NCI-H2227 treated with DMSO at 0.1 percent for 48 hours (cell line): Measurements from ENCODE around the gene ERI3.

ENCODE experiments used
- DNase-seq: peaks from one replicate; lab custom pipeline; 2025; lab: John Stamatoyannopoulos, UW

The ERI3 gene, protein sequence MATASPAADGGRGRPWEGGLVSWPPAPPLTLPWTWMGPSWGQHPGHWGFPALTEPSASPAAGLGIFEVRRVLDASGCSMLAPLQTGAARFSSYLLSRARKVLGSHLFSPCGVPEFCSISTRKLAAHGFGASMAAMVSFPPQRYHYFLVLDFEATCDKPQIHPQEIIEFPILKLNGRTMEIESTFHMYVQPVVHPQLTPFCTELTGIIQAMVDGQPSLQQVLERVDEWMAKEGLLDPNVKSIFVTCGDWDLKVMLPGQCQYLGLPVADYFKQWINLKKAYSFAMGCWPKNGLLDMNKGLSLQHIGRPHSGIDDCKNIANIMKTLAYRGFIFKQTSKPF

DNA sequence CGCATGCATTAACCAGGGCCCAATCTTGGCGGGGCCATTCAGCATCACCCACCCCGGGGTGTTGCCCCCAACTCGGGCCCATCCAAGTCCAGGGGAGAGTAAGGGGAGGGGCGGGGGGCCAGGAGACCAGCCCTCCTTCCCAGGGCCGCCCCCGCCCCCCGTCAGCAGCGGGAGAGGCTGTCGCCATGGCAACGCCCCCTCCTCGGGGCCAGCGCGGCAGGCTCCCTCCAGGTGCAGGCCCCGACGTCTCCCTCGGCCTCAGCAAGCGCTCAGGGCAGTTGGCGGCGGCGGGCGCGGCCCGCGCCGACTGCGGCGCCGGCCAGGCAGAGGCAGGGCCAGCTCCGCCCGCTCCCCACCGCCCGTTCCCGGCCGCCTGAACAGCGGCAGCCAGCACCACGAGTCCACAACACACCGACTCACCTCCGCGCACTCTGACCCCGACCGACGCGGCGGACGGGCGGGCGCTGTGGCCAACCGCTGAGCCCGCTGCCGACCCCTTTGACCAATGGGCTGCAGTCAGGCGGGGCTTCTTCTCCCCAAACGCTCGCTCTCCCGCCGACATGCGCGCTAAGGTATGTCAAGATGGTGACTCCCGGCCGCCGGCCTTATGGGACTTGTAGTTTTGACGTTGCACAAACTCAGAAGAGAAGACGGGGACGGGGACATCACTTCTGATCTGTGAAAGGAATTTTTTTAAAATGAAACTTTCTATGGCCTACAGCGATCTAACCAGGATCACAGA lies at the start of gene ERI3:
TSS of gene ERI3 (minus strand) at position 418 of the 742 bp plus-strand sequence. CDS start at position 187, 231 bp downstream.
- DNase-seq: peak; percentile 98

DNA sequence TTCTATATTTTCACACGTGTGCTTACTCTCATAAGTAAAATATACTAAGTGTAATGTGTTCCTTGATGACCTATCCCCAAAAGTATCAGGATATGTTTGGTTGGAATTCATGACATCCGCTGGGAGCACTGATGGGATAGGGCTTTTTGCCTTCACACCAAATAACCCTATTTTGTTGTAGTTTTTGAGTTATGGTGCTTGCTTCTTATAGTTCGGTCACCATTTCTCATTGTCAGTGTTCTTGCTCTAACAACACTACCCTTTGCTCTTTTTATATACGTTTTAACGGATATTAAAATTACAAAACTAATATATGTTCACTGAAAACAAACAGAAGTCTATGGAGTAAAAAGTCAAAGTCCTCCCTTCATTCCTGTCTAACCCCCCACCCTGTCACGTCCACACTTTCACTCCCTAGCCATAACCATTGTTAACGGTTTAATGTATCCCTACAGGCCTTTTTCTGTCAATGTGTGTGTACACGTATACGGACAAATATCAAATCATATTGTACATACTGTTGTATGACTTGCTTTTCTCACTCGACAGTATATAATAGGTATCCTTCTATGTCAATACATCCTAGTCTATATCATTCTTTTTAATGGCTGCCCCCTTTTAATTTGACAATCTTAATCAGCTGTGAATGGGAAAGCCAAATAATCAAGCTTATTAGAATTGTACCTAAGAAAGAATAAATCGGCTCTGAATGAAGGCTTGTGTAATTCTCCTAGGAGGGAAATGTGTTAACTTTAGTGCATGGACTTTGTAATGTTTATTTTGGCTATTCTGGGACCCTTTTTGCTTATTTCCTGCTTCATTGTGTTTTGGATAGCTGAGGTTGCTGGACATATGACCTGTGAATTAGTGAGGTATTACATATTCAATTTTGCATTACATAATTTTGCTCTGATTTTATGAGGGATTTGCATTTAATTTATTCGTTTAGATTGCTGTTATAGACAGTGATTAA lies 46.5 kb upstream of the ERI3 start:
- DNase-seq: no peak

DNA sequence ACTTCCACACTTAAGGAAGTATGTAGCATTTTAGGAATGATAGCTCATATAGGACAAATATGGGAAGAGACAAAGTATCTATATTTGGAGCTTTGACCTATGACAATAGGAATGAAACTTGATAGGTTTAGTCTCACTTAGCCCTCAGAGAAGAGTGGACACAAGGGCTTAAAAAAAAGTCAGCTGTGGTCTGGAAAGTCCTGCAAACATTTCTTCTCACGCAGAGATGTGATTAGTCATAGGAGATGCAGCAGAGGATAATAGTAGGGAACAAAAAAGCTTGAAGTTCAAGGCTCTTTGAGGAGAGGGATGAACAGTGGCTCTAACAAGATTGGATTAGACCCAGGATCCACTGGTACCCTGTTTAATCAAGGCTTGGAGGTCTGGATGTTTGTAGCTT lies 35.2 kb upstream of the ERI3 start:
- DNase-seq: no peak

DNA sequence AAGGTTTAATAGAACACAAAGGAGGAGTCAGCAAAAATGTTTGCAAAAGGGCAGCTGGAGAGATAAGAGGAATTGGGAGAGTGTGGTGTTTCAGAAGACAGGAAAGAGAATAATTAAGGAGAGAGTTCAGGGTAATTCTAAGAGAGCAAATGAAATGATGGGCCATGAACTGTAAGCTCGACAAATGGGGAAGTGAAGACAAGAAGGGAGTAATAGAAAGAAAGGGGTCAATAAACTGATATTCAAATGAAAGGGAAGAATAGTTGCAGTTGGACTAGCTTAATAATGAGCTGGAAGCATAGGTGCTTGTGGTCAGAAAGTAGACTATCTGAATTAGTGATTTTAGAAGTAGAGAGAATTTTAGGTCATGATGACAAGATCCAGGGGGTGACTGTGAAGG lies 34.4 kb upstream of the ERI3 start:
- DNase-seq: no peak

DNA sequence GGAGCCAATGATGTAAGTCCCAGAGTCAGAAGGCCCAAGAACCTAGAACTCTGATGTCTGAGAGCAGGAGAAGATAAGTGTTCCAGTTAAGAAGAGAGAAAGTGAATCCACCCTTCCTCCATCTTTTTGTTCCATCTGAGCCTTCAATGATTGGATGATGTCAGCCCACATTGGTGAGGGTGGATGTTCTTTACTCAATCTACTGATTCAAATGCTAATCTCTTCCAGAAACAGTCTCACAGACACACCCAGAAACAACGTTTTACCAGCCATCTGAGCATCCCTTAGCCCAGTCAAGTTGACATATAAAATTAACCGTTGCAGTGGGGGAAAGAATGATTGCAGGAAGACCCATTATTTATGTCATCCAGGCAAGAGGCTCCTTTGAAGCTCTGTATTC lies 33.5 kb upstream of the ERI3 start:
- no peak for DNase-seq

DNA sequence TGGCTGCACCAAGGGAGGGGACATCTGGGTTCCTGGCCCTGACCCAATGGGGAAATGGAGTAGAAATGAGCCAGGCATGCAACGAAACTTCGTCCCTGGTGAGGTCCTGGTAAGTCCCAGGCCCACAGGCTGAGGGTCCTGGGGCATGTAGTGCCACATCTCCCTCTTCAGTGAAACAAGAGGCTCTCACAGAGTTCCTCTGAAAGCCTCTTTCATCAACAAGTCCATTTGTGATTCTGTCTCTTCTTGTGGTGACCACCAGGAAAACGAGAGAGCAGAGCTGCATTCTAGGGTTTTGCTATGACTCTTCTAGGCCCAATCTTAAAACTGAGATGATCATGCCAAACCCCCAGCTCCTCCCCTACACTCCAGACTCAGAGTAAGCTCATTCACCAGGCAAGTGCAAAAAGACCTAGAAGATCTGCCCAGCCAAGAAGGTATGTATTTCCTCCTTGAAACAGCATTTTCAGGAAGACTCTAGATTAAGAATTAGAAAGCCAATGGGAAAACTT lies 25.7 kb upstream of the ERI3 start:
- no peak for DNase-seq

DNA sequence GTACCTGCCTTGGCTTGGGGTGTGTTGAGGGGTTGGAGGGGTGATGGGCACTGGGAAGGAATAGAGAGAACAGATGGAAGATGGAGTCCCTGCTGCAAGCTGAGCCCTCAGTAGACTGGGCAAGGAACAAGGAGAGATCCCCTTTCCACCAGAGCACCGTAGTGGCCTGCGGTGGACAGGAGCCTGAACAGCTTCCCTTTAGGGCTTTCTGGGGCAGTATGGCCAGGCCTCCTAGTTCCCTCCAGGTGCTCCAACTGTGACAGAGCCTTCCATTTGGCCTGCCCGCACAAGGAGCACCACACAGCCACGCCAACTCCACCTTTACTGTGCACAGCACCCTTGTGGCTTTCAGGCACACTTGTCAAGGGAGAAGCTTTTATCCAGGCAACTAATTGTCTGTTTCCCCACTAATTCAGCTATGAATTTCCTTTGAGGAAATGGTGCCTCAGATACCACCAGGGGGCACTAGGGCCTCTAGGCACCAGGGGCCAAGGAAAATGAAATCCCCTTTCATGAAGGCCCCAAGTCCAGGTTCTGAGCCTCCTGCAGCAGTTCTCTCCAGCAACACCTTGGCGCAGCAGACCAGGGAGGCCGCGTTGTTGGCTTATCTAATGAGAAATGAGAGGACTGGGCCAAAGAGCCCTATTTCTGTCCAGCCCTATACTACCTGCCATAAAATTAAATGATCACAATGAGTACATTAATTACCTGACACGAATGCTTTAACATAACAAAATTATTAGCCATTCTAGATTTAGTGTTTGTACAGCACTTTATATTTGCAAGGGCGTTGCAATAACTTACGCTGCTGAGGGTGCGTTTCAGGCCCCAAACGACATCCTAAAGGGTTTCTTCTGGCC lies 23.1 kb upstream of the ERI3 start:
- no peak for DNase-seq

DNA sequence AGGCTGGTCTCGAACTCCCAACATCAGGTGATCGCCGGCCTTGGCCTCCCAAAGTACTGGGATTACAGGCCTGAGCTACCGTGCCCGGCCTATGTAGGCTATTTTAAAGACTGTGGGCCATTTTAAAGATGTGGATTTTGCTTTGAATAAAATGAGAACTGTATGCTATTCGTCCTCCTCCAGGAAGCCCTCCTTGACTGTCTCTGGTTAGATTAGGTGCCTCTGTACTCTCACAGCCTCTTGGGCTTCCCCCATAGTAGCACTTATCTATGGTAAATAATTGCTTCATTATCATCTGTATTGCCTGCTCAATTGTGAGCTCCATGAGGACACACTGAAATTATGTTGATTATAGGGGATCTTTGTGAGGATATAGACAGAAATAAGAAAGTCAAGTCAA lies 20.5 kb upstream of the ERI3 start:
- DNase-seq: no peak

DNA sequence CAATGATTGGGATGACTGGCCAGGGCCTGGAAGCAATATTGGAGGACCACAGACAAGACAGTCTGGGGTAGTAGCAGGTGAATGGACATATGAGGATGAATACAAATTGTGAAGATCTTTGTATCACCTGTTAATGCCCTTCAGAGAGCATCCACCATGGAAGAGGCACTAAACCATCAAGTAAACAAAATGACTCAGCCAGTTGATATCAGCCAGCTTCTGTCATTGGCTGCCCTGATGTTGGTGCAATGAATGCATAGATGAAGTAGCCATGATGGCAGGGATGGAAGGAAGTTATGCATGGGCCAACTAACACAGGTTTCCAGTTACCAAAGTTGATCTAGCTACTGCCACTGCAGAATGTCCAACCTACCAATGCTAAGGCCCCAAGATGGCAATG lies 16.1 kb upstream of the ERI3 start:
- DNase-seq: no peak

DNA sequence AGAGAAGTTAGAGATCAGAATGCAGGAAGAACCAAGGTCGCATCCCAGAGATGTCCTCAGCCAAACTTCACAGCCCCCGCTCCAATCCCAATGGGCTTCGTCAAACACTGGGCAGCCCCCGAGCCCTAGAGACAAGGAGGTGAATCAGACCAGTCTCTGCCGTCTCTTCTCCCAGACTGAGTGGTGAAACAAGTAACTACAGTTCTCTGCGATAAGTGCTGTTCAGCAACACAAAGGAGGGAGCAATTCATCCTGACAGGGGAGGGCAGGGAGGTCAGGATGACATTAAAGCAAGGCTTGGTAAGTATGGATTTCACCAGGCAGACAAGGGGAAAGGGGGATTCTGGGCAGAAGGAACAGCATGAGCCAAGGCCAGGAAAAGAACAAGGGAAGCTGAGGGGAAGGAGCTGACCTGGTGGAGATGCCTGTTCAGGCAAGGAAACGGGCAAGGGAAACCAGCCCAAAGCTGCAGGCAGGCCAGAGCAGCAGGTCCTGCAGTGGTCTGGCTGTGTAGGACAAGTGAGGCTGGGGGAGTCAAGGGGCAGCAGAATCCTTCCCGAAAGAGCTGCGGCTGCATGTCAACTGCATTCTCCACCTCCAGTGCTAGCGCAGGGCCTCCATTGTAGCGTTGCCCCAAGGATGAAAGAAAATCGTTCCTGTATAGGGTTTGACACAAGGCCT lies 13.6 kb upstream of the ERI3 start:
- peak; percentile 68 for DNase-seq

DNA sequence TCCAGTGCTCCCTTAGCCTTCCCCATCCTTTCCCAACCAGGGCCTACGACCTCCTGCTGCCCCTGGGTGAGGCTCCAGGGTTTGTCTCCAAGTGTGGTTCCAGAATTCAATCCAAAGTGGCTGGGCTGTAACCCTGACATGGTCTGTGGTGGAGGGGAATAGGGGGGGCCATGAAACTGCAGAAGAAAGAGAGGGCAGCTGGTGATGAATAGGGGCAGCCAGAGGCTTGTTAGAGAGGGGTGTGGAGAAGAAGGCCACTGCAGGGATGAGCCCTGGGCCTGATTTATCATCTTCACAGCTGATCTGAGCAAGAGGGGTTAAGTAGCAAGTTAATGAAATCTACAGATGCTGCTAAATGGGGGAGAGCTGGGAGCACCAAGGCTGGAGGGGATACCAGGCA lies 12.9 kb upstream of the ERI3 start:
- DNase-seq: no peak

DNA sequence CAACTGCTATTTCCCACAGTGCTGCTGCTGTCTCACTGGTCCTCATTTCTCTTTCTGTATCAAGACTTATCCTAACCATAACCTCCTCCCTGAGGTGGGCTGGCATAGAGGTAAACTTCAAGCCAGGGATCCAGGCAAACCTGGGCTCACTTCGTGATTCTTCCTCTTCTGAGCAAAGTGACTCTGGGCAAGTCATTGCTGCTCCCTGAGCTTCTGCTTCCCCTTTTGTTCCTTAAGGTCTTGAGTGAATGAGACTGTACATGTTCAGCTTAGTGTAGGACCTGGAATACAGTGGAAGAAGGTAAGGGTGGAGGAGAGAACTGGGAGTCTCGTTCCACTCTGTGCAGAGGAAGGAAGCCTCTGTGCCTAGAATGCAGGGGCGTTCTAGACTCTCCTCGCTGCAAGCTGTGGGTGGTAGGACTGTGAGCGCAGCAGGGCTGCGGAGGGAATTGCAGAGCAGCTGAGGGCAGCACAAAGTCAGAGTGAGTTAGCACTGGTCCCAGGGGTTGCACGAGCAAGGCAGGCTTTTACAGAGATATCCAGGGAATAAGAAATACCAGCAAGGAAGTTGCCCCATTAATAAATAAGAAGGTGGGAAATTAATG lies 11.4 kb upstream of the ERI3 start:
- no peak for DNase-seq

DNA sequence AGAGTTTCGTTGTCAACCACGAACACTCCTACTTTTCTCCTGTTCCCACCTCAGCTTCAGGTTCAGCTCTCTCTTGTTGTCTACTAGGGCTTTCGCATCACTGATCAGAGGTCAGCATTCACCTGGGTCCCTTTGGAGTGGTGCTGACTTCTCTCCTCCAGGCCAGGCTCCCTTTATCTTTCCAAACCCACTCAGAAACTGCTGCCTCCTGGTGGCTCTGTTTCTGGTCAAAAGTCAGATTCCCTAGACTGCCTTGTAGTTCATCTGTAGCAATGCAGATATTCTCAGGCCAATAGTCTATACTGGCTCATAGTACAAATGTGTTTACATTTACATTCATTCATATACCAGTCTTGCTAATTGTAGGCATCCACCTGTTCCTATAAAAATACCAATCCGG lies 6.4 kb upstream of the ERI3 start:
- no peak for DNase-seq

DNA sequence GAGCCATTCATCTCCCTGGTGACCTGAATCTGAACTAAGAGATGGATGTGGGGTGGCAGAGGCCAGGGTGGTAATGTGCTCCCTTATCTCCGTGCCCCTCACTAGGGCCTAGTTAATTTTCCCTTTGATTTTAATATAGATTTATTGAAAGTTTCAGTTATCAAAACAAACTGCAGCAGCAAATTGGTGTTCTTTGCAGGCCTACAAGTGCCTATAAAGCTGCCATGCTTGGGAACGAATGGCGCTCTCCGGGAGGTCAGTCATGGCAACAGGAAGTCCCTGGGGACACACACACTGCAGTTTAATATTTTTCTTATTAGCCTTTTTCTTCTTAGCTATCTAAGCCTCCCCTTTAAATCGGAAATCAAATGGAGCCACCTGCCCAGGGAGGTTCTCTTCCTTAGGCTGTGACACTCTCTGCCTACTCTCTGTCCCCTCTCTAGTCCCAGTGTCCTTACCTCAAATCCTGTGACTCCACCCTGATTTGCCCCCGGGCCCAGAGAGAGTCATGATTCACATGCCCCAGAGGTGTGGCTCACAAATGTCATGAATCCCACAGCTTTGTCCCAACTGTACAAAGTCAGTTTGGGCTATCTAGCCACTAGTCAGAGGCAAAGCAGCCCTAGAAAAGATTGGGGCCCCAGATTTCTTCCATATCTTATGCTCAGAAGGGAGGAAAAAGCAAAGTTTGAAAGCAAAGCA lies 4.3 kb upstream of the ERI3 start:
- DNase-seq: no peak

DNA sequence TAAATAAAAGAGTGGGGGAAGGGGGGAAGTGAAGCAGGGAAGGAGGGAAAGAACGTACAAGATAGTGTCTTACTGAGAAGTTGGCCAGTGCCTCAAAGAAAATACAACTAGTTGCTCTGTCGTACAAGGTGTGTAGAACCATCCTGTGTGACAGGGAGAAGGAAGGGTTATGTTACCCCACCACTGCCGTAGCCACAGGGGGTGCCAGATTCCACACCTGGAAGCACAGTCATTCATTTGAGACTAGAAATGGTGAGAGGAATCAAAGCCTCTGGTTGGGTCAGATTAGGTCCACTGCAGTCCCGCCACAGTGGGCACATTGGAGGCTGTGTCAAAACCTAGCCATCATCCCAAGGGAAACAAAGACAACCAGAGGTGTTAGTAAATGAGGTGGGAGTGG lies 2.7 kb upstream of the ERI3 start:
- no peak for DNase-seq

DNA sequence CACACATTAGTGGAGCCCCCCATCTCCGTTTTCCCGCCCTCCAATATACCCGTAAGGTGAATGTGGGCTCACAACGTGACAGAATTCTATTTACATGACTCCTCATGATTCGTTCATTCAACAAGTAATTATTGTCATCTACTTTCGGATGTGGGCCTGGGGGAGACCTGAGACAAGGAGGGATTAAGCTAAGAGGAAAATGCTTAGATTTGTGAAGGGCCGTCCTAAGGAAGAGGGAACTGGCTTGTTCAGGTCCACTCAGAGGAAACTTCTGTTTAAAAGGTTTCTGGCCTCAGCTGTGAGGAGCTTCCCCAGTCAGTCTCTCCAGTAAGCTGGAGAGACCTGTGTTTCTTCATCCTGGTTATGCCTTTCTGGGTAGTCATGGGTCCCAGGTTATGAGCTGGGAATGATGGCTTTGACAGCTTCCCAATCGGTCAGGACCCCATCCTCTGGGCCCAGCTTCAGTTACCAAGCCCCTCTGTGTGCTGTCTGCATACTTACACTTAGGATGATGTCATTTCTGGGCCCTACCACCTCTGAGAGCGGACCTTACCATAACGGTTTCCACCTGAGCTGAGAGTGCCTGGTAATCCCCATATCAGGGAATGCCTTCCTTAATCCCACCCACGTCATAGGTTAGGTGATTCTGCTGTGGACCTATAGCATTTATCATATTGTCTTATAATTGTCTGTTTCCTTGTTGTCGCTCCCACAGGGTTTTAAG lies 687 bp upstream of the ERI3 start:
- DNase-seq: no peak

DNA sequence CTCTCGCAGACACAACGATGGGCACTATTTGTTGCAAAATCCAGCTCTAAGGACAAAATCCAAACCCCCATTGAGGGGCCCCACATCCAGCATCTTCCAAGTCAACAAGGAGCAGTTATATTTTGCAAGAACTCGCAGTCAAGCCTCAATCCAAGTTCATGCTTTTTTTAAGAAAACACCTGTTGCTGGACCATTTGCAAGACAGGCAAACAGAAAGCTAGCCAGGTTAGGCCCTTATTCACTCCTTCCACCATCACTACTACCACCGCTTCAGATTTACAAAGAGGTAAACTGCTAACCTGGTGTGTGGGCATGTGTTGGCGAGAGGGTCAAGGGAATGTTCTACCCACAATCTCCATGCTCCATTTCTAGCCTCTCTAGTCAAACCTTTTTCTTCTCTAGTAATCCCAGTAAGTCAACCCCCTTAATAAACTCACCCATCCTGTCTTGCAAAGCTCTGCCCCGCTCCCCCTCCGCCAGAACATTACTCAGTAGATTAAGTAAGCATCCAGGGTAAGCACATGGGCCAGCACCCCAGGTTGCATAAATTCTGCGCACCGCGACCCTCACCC lies 703 bp downstream of the ERI3 start:
- DNase-seq: no peak

DNA sequence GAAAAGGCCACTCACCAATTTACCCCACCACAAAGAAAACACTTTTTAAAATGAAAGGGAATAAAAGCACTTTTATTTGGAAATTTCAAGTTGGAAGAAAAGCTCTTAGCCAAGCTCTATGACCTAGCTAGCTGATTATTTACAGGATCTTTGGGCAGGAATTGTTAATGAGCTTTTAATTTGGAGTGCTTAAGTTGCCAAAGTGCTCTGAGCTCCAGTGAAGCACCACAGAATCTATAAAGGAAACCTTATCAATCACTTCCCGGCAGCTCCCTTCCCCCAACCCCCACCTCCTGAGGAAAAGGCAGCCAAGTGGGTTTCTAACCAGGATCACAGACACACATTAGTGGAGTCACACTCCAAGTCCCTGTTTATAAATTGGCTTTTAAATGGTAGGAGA lies 1.5 kb downstream of the ERI3 start:
- DNase-seq: no peak

DNA sequence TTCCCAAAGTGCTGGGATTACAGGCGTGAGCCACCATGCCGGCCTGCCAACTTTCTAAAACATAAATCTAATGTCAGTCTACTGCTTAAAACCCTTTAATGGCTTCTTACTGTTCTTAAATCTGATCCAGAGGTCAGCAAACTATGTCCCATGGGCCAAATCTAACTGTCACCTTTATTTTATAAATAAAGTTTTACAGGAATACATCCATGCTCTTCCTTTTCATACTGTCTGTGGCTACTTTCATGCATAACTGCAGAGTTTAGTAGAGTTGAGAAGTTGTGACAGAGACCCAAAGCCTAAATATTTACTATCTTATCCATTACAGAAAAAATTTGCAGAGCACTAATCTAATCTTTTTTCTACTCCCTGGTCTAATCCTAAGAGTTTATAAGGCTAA lies 3.8 kb downstream of the ERI3 start:
- no peak for DNase-seq
